MM.1S (cell line): Measurements from ENCODE around the gene NINJ1.

ENCODE experiments used
- CTCF ChIP-seq: fragments of 300-600 bp; sonication (generic); IDR thresholded peaks from 2 replicates; pipeline ENCODE4 v1.5.1; 2016; ENCODE audit warnings: antibody characterized with exemption, low read length, mixed read lengths
- EZH2 ChIP-seq: fragments of 300-600 bp; sonication (generic); optimal IDR thresholded peaks from 2 replicates; pipeline ENCODE3; 2017; ENCODE audit warnings: low read depth, mild to moderate bottlenecking, antibody characterized with exemption, low read length, mixed read lengths
- EZH2phosphoT487 ChIP-seq: fragments of 300-600 bp; sonication (generic); IDR thresholded peaks from 2 replicates; pipeline ENCODE4 v1.6.1; 2018; ENCODE audit warnings: antibody characterized with exemption, low read length

GRCh38 chr9:93077367-93077766 is 56.7 kb downstream of the NINJ1 start:
- TF ChIP-seq CTCF (no peak), EZH2 (no peak), EZH2phosphoT487 (no peak)
